Common myeloid progenitor, CD34-positive (primary cell): ENCODE measurements around the gene ADK.
A peak's percentile ranks its signal among the peaks of the same experiment; 100 is the strongest.

Experiments used
- CTCF ChIA-PET: fragments of 350-600 bp; sonication (Branson Sonifier 250); formaldehyde crosslinking; loops from one replicate; lab custom pipeline; 2021; ENCODE audit warnings: antibody characterized with exemption; lab: Charles Lee
- POLR2A ChIA-PET: fragments of 350-600 bp; sonication (Branson Sonifier 250); formaldehyde crosslinking; loops from one replicate; lab custom pipeline; 2021; ENCODE audit warnings: antibody characterized with exemption; lab: Charles Lee
- DNase-seq, 3 donors: peaks; one replicate each; pipeline versions ENCODE4 v3.0.0 to v3.0.0-alpha.2; 2013
- H3K27ac ChIP-seq, 2 experiments: 1 replicate in 1 of 2; 2 replicates in 1 of 2; pipeline ENCODE4 v1.7.0; 2013; ENCODE audit warnings: inconsistent platforms in 2 of 2, low read length in 2 of 2, mild to moderate bottlenecking in 2 of 2, low read depth in 1 of 2, moderate library complexity in 1 of 2; ENCODE audit not compliant: severe bottlenecking in 2 of 2, insufficient read depth in 1 of 2, poor library complexity in 1 of 2
- H3K27me3 ChIP-seq, 5 experiments: replicated peaks in 2 of 5; 1 replicate in 3 of 5; 2 replicates in 2 of 5; pipeline versions ENCODE4 v1.6.1 to v1.7.0; 2013; ENCODE audit warnings: low read length in 4 of 5, mild to moderate bottlenecking in 2 of 5, moderate library complexity in 2 of 5, inconsistent platforms in 1 of 5; ENCODE audit not compliant: insufficient read depth in 5 of 5, control insufficient read depth in 4 of 5
- H3K36me3 ChIP-seq, 4 experiments: 1 replicate in 2 of 4; 2 replicates in 2 of 4; pipeline versions ENCODE4 v1.6.1 to v1.7.0; 2013; ENCODE audit warnings: low read length in 3 of 4, control low read depth in 1 of 4, mild to moderate bottlenecking in 1 of 4; ENCODE audit not compliant: control insufficient read depth in 4 of 4, insufficient read depth in 4 of 4
- H3K4me1 ChIP-seq, 4 experiments: 1 replicate in 3 of 4; 2 replicates in 1 of 4; pipeline versions ENCODE4 v1.6.1 to v1.7.1; 2013; ENCODE audit warnings: low read length in 3 of 4, mild to moderate bottlenecking in 3 of 4, control low read depth in 1 of 4, inconsistent platforms in 1 of 4, moderate library complexity in 1 of 4; ENCODE audit not compliant: control insufficient read depth in 4 of 4, insufficient read depth in 4 of 4; ENCODE audit errors: control extremely low read depth in 1 of 4
- H3K4me3 ChIP-seq, 7 experiments: 1 replicate in 4 of 7; 2 replicates in 3 of 7; pipeline versions ENCODE4 v1.5.1 to v1.7.0; 2013; ENCODE audit warnings: mild to moderate bottlenecking in 7 of 7, low read length in 6 of 7, moderate library complexity in 6 of 7, inconsistent platforms in 2 of 7, low read depth in 2 of 7, control low read depth in 1 of 7; ENCODE audit not compliant: insufficient read depth in 4 of 7, control insufficient read depth in 1 of 7; ENCODE audit errors: extremely low read depth in 1 of 7
- H3K9me3 ChIP-seq, 5 experiments: 1 replicate in 4 of 5; 2 replicates in 1 of 5; pipeline versions ENCODE4 v1.6.1 to v1.7.1; 2013; ENCODE audit warnings: low read length in 4 of 5, mild to moderate bottlenecking in 2 of 5, inconsistent platforms in 1 of 5, low read depth in 1 of 5, moderate library complexity in 1 of 5; ENCODE audit not compliant: control insufficient read depth in 4 of 5, insufficient read depth in 2 of 5; ENCODE audit errors: control extremely low read depth in 1 of 5
- WGBS: methylation state at CpG from one replicate; pipeline ENCODE4 v1.1.5; 2013; ENCODE audit not compliant: insufficient coverage; 5-methylcytosine and 5-hydroxymethylcytosine counted together

The ADK gene

DNA sequence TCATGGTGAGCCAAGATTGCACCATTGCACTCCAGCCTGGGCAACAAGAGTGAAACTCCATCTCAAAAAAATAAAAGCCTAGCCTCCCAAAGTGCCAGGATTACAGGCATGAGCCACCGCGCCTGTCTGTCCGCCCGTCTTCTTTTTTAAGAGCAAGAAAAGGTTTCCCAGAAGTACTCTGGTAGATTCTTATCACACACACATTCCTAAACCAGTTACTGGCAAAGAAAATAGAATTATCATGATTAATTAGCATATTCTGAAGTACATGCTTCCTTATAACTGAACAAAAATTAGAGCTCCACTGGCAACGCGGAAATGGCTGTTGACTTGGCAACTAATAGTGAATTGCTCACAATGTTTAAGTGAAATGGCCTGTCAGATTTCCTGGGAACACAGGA is 87.0 kb downstream of the ADK start:
- Histone ChIP-seq H3K4me1 (peaks cover 0 to 23% (median 8%) of the 10 kb centered on the region in 4 experiments), H3K4me3 (peak overlapping the region in 4 of 7 experiments; percentile 28 to 69 (median 40)), H3K9me3 (no peaks in the 10 kb centered on the region), H3K27ac (peak overlapping the region; percentile 49 to 81), H3K27me3 (no peaks in the 10 kb centered on the region), H3K36me3 (peaks cover 0 to 11% (median 7%) of the 10 kb centered on the region in 4 experiments)
- peak; percentile 35 to 77 (median 67) for DNase-seq
- ChIA-PET POLR2A (interaction anchor here (0.6 kb wide), 1 partner anchor 20 kb away, joined by 3 read pairs; no protein-coding TSS in a partner anchor), CTCF (interaction anchor here (0.9 kb wide), 2 partner anchors 20 to 87 kb away, joined by 3 read pairs; partner anchors contain the start of genes ADK and AP3M1)
- 0% methylated on average over 2 of the region's 6 CpGs for WGBS

DNA sequence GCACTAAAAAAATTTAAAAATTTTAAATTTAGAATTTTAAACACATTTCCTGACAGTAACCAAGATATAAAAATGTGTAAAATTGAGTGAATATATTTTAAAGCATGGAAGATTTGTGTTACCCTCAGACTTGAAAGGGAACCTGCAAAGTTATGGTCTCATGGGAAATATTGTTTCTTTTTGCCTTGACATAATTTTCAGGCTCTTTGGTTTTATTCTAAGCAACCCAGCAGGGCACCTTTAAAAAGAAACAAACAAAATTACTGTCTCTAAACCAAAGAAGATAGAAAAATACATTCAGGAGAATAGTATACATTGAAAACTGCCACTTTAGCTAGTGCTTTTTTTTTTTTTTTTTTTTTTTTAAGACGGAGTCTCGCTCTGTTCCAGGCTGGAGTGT is 87.5 kb downstream of the ADK start:
- Histone ChIP-seq H3K27me3 (no peaks in the 10 kb centered on the region), H3K9me3 (no peaks in the 10 kb centered on the region), H3K27ac (peak overlapping the region; percentile 49 to 81), H3K36me3 (peaks cover 0 to 14% (median 11%) of the 10 kb centered on the region in 4 experiments), H3K4me1 (peaks cover 0 to 23% (median 8%) of the 10 kb centered on the region in 4 experiments), H3K4me3 (peak overlapping the region in 3 of 7 experiments; percentile 24 to 69 (median 41))
- CTCF ChIA-PET, result interaction anchor here (0.9 to 1.5 kb wide), 4 partner anchors 15 to 862 kb away, joined by 3 to 4 read pairs (median 3); partner anchors contain the start of genes ADK and AP3M1
- POLR2A ChIA-PET, result interaction anchor here (0.6 kb wide), 1 partner anchor 19 kb away, joined by 3 read pairs; no protein-coding TSS in a partner anchor
- no CpG with 5 or more reads among the region's 2 CpGs for WGBS
- DNase-seq, result no peak

DNA sequence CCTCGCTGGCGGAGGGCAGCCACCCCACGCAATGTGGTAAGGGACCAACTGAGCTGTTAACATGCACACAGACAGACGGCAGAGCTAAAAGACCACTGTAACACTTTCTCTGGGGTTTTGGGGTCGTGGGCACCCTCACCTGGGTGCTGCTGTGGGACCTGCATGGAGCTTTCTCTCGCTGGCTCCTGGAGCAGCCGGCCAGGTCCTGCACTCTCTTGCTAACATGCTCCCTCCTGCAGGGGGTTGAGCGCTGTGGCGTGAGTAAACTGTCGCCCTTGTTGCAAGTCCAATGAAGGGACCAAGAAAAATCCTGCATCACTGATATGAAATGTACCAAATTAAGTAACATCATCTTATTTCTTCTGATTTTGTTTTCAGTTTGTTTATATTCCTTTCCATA is 92.0 kb downstream of the ADK start:
- WGBS, result 98% methylated on average over 6 of the region's 10 CpGs
- no peak for DNase-seq
- POLR2A ChIA-PET, result interaction anchor here (0.6 kb wide), 1 partner anchor 113 kb away, joined by 5 read pairs; no protein-coding TSS in a partner anchor

DNA sequence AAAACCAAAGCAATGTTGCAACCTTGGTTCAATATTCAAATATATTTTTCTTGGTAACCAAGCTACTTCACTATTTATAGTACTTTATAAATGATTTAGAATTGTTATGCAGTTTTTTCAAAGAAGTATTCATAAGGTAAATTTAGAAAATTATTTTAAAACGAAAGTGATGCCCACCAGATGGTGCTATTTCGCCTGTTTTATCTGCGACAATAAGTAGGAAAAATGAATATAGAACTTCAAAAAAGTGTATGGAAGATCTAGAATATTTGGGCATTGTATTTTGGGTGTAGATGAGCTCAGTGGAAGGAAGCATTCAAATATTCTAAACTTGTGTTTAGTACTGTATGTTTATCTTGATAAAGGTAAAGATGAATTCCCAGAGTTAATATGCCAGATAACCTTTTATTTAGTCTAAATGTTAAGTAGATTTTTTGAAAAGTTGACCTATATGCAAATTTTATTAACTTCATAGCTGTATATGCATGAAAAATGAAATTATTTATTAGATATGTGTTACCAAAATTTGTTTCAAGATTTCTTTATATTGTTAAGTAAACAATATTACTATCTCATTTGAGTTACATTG is 93.2 kb downstream of the ADK start:
- ChIA-PET POLR2A (interaction anchor here (0.6 kb wide), 1 partner anchor 9 kb away, joined by 3 read pairs; no protein-coding TSS in a partner anchor), CTCF (interaction anchor here (0.7 to 8.5 kb wide), 20 partner anchors 8 to 993 kb away, joined by 3 to 86 read pairs (median 4); partner anchors contain the start of gene COMTD1)
- Histone ChIP-seq H3K27ac (no peak overlapping the region), H3K9me3 (no peaks in the 10 kb centered on the region), H3K4me3 (no peak overlapping the region), H3K27me3 (no peaks in the 10 kb centered on the region), H3K4me1 (peaks cover 0 to 5% (median 1%) of the 10 kb centered on the region in 4 experiments), H3K36me3 (peaks cover 0 to 11% (median 9%) of the 10 kb centered on the region in 4 experiments)
- peak; percentile 69 to 82 (median 77) for DNase-seq
- whole genome bisulfite sequencing, result 0% methylated on average over 3 of the region's 3 CpGs

More for the DNA sequence above, 92.0 kb downstream of the ADK start:
- no peak overlapping the region for H3K4me3 ChIP-seq
- no peaks in the 10 kb centered on the region for H3K27me3 ChIP-seq
- H3K27ac ChIP-seq, result no peak overlapping the region
- peaks cover 0 to 16% (median 5%) of the 10 kb centered on the region in 4 experiments for H3K4me1 ChIP-seq
- no peaks in the 10 kb centered on the region for H3K9me3 ChIP-seq
- CTCF ChIA-PET, result interaction anchor here (0.7 to 8.5 kb wide), 11 partner anchors 8 to 993 kb away, joined by 3 to 86 read pairs (median 5); partner anchors contain the start of gene COMTD1
- H3K36me3 ChIP-seq, result peaks cover 0 to 11% (median 10%) of the 10 kb centered on the region in 4 experiments

DNA sequence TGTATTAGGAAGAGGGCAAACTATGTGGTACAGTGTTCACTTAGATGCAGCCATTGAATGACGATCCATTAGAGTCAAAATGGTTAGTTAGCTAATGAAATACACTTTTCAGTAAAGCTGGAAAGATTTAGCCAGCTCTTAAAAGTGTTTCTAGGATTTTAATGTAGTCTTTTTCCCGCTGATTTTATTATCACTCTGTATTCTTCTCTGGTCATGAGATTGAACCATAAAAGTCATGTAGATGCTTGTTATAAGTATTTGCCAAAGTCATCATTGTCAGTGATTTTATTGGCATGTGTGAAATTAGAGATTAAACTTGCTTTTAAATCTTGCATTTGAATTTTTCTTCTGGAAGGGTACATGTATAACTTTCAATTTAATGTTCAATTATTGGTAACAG is 93.8 kb downstream of the ADK start:
- Histone ChIP-seq H3K9me3 (no peaks in the 10 kb centered on the region), H3K27me3 (no peaks in the 10 kb centered on the region), H3K27ac (no peak overlapping the region), H3K36me3 (peaks cover 0 to 11% (median 9%) of the 10 kb centered on the region in 4 experiments), H3K4me1 (peaks cover 0 to 2% (median 1%) of the 10 kb centered on the region in 4 experiments), H3K4me3 (no peak overlapping the region)
- ChIA-PET CTCF (interaction anchor here (0.7 to 8.5 kb wide), 17 partner anchors 7 to 992 kb away, joined by 3 to 86 read pairs (median 4); partner anchors contain the start of gene COMTD1), POLR2A (no interaction called here)
- 100% methylated on average over 2 of the region's 2 CpGs for WGBS
- no peak for DNase-seq

DNA sequence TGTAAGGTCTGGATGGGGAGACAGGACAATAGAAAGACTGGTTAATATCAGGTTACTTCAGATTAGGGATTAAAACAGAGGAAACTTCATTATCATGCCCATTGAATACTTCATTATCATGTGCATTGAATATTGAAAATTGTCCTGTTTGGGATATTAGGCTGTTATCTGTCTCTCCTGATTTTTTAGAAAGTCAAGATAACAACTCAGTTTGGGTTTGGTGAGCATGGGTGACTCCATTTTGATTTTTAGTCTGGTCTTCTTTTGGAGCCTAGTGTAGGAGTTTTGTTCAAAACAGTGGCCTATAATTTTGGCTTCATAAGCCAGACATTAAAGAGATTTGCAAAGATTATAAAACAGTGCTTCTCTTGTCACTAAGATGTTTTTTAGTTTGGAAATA is 95.5 kb downstream of the ADK start:
- Histone ChIP-seq H3K4me3 (no peak overlapping the region), H3K4me1 (peaks cover 0 to 2% (median 0%) of the 10 kb centered on the region in 4 experiments), H3K9me3 (no peaks in the 10 kb centered on the region), H3K27me3 (no peaks in the 10 kb centered on the region), H3K27ac (no peak overlapping the region), H3K36me3 (peaks cover 0 to 11% (median 9%) of the 10 kb centered on the region in 4 experiments)
- no peak for DNase-seq
- ChIA-PET POLR2A (no interaction called here), CTCF (interaction anchor here (8.5 kb wide), 1 partner anchor 851 kb away, joined by 86 read pairs; a partner anchor contains a TSS)
